Activated CD8-positive, alpha-beta T cell treated with anti-CD3 and anti-CD28 coated beads, Interleukin-2, amount 10 ng/mL, durations not matched to agents 7 days and 5 days (primary cell): ENCODE measurements around the gene APOBEC3F. TPM values are rescaled to one million over a fixed set of nuclear protein-coding genes. Genes with fewer than 3 reads are reported as not detected.
"Not testable (repeated sequence)": the region's sequence is repeated elsewhere in the genome, so short reads cannot be mapped to it uniquely, and the experiment has no call there.

Experiments used
- ATAC-seq: fragments of 150-1000 bp; cut with Tn5 transposase; one replicate; pipeline ENCODE4 v1.10.0; 2021; ENCODE audit warnings: moderate library complexity
- CTCF ChIA-PET: fragments of 350-600 bp; sonication (Branson Sonifier 250); formaldehyde crosslinking; loops from one replicate; lab custom pipeline; 2021; ENCODE audit warnings: antibody characterized with exemption; lab: Charles Lee
- POLR2A ChIA-PET: fragments of 350-600 bp; sonication (Branson Sonifier 250); formaldehyde crosslinking; loops from one replicate; lab custom pipeline; 2021; ENCODE audit warnings: antibody characterized with exemption; lab: Charles Lee
- DNase-seq: peaks from one replicate; pipeline ENCODE4 v3.0.0-alpha.2; 2020
- H3K27ac Mint-ChIP-seq: one replicate; pipeline ENCODE4 v1.8.0; 2021; ENCODE audit warnings: mild to moderate bottlenecking, mixed read lengths
- H3K27me3 Mint-ChIP-seq: one replicate; pipeline ENCODE4 v1.8.0; 2021; ENCODE audit warnings: low read depth, mixed read lengths
- H3K36me3 Mint-ChIP-seq: one replicate; pipeline ENCODE4 v1.8.0; 2021; ENCODE audit warnings: low read depth, mixed read lengths
- H3K4me1 Mint-ChIP-seq: one replicate; pipeline ENCODE4 v1.8.0; 2021; ENCODE audit warnings: low read depth, mixed read lengths
- H3K4me3 Mint-ChIP-seq: one replicate; pipeline ENCODE4 v1.8.0; 2021; ENCODE audit warnings: mild to moderate bottlenecking, mixed read lengths
- H3K9me3 Mint-ChIP-seq: one replicate; pipeline ENCODE4 v1.8.0; 2022; ENCODE audit warnings: mixed read lengths; ENCODE audit not compliant: insufficient read depth
- total RNA-seq, 2 experiments: library from RNA; stranded (reverse); gene quantifications; one replicate each; pipeline ENCODE4 v1.2.3, GENCODE V29; 2021

Gene APOBEC3F
- total RNA-seq, 2 experiments from 2014 or later = 43.1 to 48.8 TPM

DNA sequence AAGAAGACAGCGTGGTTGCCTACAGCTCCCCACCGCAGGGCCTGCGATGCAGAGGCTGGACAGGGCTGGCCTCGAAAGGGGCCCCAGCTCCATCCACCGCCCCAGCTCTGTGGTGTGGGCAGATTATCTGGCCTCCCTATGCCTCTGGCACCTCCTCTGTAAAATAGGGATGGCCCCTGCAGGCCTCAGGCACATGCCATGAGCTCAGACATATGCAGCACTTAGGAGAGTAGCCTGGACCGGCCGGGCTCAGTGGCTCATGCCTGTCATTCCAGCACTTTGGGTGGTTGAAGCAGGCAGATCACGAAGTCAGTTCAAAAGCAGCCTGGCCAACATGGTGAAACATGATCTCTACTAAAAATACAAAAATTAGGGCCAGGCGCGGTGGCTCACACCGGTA, 12.4 kb upstream of the APOBEC3F start:
- POLR2A ChIA-PET = no interaction called here
- Mint-ChIP-seq H3K36me3 (peaks cover 44% of the 10 kb centered on the region), H3K27me3 (no peaks in the 10 kb centered on the region), H3K27ac (peak overlapping the region; percentile 39), H3K9me3 (no peaks in the 10 kb centered on the region), H3K4me3 (no peak overlapping the region), H3K4me1 (peaks cover 32% of the 10 kb centered on the region)
- no peak for ATAC-seq
- CTCF ChIA-PET = interaction anchor here (1.4 kb wide), 1 partner anchor 26 kb away, joined by 4 read pairs; no protein-coding TSS in a partner anchor
- no peak for DNase-seq

GRCh38 chr22:39029227-39029626, 11.4 kb upstream of the APOBEC3F start:
- DNase-seq = no peak
- ATAC-seq = no peak
- CTCF ChIA-PET = interaction anchor here (1.4 kb wide), 1 partner anchor 26 kb away, joined by 4 read pairs; no protein-coding TSS in a partner anchor
- Mint-ChIP-seq H3K4me1 (peaks cover 22% of the 10 kb centered on the region), H3K36me3 (peaks cover 43% of the 10 kb centered on the region), H3K27me3 (no peaks in the 10 kb centered on the region), H3K27ac (no peak overlapping the region), H3K9me3 (no peaks in the 10 kb centered on the region), H3K4me3 (no peak overlapping the region)
- POLR2A ChIA-PET = no interaction called here

DNA sequence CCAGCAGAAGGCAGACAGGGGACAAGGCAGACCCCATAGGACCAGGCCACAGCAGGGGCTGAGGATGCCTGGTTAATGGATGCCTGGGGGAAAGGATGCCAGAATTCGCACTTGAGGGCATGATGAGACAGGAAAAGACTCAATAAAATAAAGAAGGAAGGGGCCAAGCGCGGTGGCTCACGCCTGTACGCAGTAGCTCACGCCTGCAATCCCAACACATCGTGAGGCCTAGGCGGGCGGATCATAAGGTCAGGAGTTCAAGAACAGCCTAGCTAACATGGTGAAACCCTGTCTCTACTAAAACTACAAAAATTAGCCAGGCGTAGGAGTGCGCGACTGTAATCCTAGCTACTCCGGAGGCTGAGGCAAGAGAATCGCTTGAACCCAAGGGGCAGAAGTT, 10.0 kb upstream of the APOBEC3F start:
- Mint-ChIP-seq H3K36me3 (peaks cover 29% of the 10 kb centered on the region), H3K27me3 (no peaks in the 10 kb centered on the region), H3K4me3 (no peak overlapping the region), H3K4me1 (peaks cover 7% of the 10 kb centered on the region), H3K27ac (no peak overlapping the region), H3K9me3 (no peaks in the 10 kb centered on the region)
- CTCF ChIA-PET = no interaction called here
- POLR2A ChIA-PET = no interaction called here
- ATAC-seq (no peak), DNase-seq (no peak)

GRCh38 chr22:39031434-39032295, 9.0 kb upstream of the APOBEC3F start:
- DNase-seq, H3K9me3 Mint-ChIP-seq, ATAC-seq, H3K4me1 Mint-ChIP-seq, H3K4me3 Mint-ChIP-seq, H3K27ac Mint-ChIP-seq, H3K27me3 Mint-ChIP-seq, POLR2A ChIA-PET, CTCF ChIA-PET: not testable (repeated sequence)
- H3K36me3 Mint-ChIP-seq = peaks cover 22% of the 10 kb centered on the region

- Mint-ChIP-seq H3K36me3 (peaks cover 23% of the 10 kb centered on the region), H3K4me1 (peaks cover 35% of the 10 kb centered on the region), H3K27ac (peak overlapping the region; percentile 48)
- DNase-seq, H3K4me3 Mint-ChIP-seq, CTCF ChIA-PET, H3K27me3 Mint-ChIP-seq, POLR2A ChIA-PET, H3K9me3 Mint-ChIP-seq, ATAC-seq: not testable (repeated sequence)
These were observed 3.6 kb upstream of the APOBEC3F start for GRCh38 chr22:39037071-39037470.

DNA sequence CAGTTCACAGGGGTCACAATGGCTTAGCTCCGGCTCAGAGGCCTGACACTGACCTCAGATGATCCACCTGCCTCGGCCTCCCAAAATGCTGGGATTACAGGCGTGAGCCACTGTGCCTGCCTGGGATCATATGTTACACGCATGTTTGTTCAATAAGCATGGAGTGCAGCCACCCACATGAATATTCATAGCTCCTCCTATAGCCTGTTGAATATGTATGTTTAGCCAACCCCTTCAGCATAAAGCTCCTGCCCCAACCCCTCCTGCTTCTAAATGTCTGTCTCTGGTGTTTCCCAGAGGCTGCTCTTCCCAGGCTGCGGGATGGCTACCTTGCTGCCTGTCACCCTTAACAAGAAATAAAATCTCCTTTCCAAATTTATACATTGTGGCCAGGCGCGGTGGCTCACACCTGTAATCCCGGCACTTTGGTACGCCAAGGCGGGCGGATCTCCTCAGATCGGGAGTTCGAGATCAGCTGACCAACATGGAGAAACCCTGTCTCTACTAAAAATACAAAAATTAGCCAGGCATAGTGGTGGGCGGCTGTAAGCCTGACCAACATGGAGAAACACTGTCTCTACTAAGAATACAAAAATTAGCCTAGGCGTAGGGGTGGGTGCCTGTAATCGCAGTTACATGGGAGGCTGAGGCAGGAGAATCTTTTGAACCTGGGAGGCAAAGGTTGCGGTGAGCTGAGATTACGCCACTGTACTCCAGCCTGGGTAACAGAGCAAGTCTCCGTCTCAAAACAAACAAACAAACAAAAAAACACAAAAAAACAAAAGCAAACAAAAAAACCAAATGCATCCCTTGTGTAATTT, 1.1 kb upstream of the APOBEC3F start:
- no peak for ATAC-seq
- H3K4me1 Mint-ChIP-seq = peaks cover 51% of the 10 kb centered on the region
- no peaks in the 10 kb centered on the region for H3K9me3 Mint-ChIP-seq
- CTCF ChIA-PET = interaction anchor here (1.8 kb wide), 1 partner anchor 79 kb away, joined by 6 read pairs; no protein-coding TSS in a partner anchor
- H3K4me3 Mint-ChIP-seq = peak overlapping the region; percentile 95
- POLR2A ChIA-PET = interaction anchor here (0.6 kb wide), 1 partner anchor 160 kb away, joined by 4 read pairs; no protein-coding TSS in a partner anchor
- peaks cover 24% of the 10 kb centered on the region for H3K36me3 Mint-ChIP-seq
- H3K27me3 Mint-ChIP-seq = no peaks in the 10 kb centered on the region
- peak overlapping the region; percentile 91 for H3K27ac Mint-ChIP-seq
- DNase-seq = no peak

- H3K27me3 Mint-ChIP-seq, DNase-seq, ATAC-seq, H3K9me3 Mint-ChIP-seq: not testable (repeated sequence)
- CTCF ChIA-PET = interaction anchor here (1.8 kb wide), 1 partner anchor 78 kb away, joined by 6 read pairs; no protein-coding TSS in a partner anchor
- Mint-ChIP-seq H3K4me1 (peaks cover 56% of the 10 kb centered on the region), H3K4me3 (peak overlapping the region; percentile 95), H3K27ac (peak overlapping the region; percentile 91), H3K36me3 (peaks cover 28% of the 10 kb centered on the region)
- POLR2A ChIA-PET = interaction anchor here (0.6 kb wide), 1 partner anchor 161 kb away, joined by 4 read pairs; no protein-coding TSS in a partner anchor
These were observed 518 bp upstream of the APOBEC3F start for GRCh38 chr22:39040155-39040537.

GRCh38 chr22:39041908-39042307, 1.2 kb downstream of the APOBEC3F start:
- peaks cover 46% of the 10 kb centered on the region for H3K36me3 Mint-ChIP-seq
- ATAC-seq = no peak
- H3K27ac Mint-ChIP-seq = peak overlapping the region; percentile 91
- no peaks in the 10 kb centered on the region for H3K27me3 Mint-ChIP-seq
- no peak for DNase-seq
- H3K4me1 Mint-ChIP-seq = peaks cover 61% of the 10 kb centered on the region
- ChIA-PET CTCF (no interaction called here), POLR2A (interaction anchor here (0.6 kb wide), 1 partner anchor 68 kb away, joined by 3 read pairs; no protein-coding TSS in a partner anchor)
- H3K9me3 Mint-ChIP-seq = no peaks in the 10 kb centered on the region
- H3K4me3 Mint-ChIP-seq = peak overlapping the region; percentile 95

- Mint-ChIP-seq H3K4me1 (peaks cover 55% of the 10 kb centered on the region), H3K4me3 (peak overlapping the region; percentile 95), H3K36me3 (peaks cover 49% of the 10 kb centered on the region)
- DNase-seq, CTCF ChIA-PET, H3K9me3 Mint-ChIP-seq, H3K27me3 Mint-ChIP-seq, POLR2A ChIA-PET, H3K27ac Mint-ChIP-seq, ATAC-seq: not testable (repeated sequence)
These were observed 2.4 kb downstream of the APOBEC3F start for GRCh38 chr22:39043063-39043462.

- DNase-seq, ATAC-seq, CTCF ChIA-PET, H3K27me3 Mint-ChIP-seq, H3K9me3 Mint-ChIP-seq, H3K4me3 Mint-ChIP-seq, POLR2A ChIA-PET: not testable (repeated sequence)
- peaks cover 42% of the 10 kb centered on the region for H3K4me1 Mint-ChIP-seq
- H3K27ac Mint-ChIP-seq = peak overlapping the region; percentile 16
- H3K36me3 Mint-ChIP-seq = peaks cover 51% of the 10 kb centered on the region
These were observed 4.5 kb downstream of the APOBEC3F start for GRCh38 chr22:39045136-39045535.

DNA sequence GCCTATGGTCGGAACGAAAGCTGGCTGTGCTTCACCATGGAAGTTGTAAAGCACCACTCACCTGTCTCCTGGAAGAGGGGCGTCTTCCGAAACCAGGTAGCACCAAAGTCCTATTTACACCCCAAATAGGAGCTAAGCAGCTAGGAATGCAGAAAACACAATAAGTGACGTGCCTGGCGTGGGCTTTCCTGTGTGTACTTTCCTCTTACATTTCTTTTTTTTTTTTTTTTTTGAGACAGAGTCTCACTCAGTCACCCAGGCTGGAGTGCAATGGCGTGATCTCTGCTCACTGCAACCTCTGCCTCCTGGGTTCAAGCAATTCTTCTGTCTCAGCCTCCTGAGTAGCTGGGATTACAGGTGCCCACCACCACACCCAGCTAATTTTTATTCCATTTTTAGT, 8.8 kb downstream of the APOBEC3F start:
- POLR2A ChIA-PET, H3K27ac Mint-ChIP-seq, CTCF ChIA-PET, H3K27me3 Mint-ChIP-seq, DNase-seq, H3K9me3 Mint-ChIP-seq, ATAC-seq, H3K4me3 Mint-ChIP-seq: not testable (repeated sequence)
- H3K4me1 Mint-ChIP-seq = peaks cover 18% of the 10 kb centered on the region
- H3K36me3 Mint-ChIP-seq = peaks cover 35% of the 10 kb centered on the region
